Measurements from ENCODE around the gene TGFBR3.

TGFBR3 gene

DNA sequence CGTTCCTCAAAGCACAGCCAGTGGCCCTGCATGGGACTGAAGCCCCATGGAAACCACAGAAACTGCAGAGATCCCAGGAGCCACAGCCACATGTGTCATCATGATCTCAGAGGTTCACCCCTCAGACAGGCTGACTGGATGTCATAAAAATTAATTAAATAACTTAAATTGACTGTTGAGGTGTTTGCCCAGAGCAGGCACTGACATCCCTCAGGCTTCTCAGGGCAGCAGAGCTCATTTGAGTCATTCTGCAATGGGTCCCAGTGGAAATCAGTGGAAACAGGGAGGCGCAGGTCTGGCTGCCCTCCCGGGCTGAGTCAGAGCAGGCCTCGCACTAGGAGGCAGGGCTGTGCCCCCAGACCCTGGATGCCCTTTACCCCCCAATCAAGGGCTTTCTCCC, 250.2 kb downstream of the TGFBR3 start:
- no peak for DNase-seq (ENCODE audit: low spot score)

- DNase-seq (ENCODE audit: low spot score), result no peak
Measured at GRCh38 chr1:91633438-91633837, 252.5 kb downstream of the TGFBR3 start.

GRCh38 chr1:91631718-91632330, 254.1 kb downstream of the TGFBR3 start:
- DNase-seq (ENCODE audit: low spot score), result no peak

DNA sequence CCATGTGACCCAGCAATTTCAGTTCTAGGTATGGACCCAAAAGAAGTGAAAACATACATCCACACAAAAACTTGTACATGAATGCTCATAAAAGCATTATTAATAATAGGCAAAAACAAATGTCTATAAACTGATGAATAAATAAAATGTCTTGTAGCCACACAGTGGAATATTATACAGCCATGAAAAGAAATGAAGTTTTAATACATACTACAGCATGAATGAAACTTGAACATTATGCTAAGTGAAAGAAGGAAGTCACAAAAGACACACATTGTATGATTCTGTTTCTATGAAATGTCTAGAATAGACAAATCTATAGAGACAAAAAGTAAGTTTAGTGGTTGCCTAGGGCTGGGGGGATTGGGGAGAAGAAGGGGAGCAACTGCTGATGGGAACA, 255.1 kb downstream of the TGFBR3 start:
- DNase-seq (ENCODE audit: low spot score), result no peak

Measured in CD4-positive, alpha-beta T cell treated with Interleukin-2 at 100 ng/mL for 4 hours (primary cell).